ENCODE measurements around the gene PIN1.

Gene PIN1

GRCh38 chr19:9885077-9885552, 50.0 kb downstream of the PIN1 start:
- no peak for DNase-seq (ENCODE audit: low spot score)

GRCh38 chr19:9891609-9892373, 56.7 kb downstream of the PIN1 start:
- DNase-seq (ENCODE audit: low spot score): no peak

Small RNA genes lying within 50 kb of the gene (small RNA-seq; reads per million reads assigned to genes)
- 0.03 to 0.04 reads per million in 2 experiments for gene RF00156
